RWPE2 (cell line): ENCODE measurements around the gene GPR162.

Experiments used
- ATAC-seq: fragments of 200-7000 bp; cut with Tn5 transposase; 3 replicates; pipeline ENCODE4 v1.9.1; 2021; ENCODE audit warnings: low read depth
- DNase-seq: peaks from one replicate; pipeline ENCODE4 v3.0.0-alpha.2; 2020; ENCODE audit warnings: low spot score
- H3K27ac ChIP-seq: fragments of 450-650 bp; 2 replicates; pipeline ENCODE4 v1.5.1; 2017; ENCODE audit warnings: mild to moderate bottlenecking; ENCODE audit not compliant: poor library complexity, severe bottlenecking
- H3K27me3 ChIP-seq: fragments of 250-450 bp; sonication (Bioruptor Pico); 2 replicates; pipeline ENCODE4 v1.5.1; 2021; ENCODE audit warnings: mild to moderate bottlenecking, moderate library complexity; ENCODE audit not compliant: insufficient read depth, poor library complexity, severe bottlenecking
- H3K36me3 ChIP-seq: fragments of 250-450 bp; sonication (Bioruptor Pico); 2 replicates; pipeline ENCODE4 v1.5.1; 2020; ENCODE audit warnings: low read depth, mild to moderate bottlenecking, moderate library complexity
- H3K4me1 ChIP-seq: fragments of 250-450 bp; sonication (Bioruptor Pico); 2 replicates; pipeline ENCODE4 v1.5.1; 2021; ENCODE audit warnings: mild to moderate bottlenecking, moderate library complexity; ENCODE audit not compliant: insufficient read depth, poor library complexity, severe bottlenecking
- H3K4me3 ChIP-seq: fragments of 250-450 bp; sonication (Bioruptor Pico); 2 replicates; pipeline ENCODE4 v1.5.1; 2021; ENCODE audit warnings: mild to moderate bottlenecking, moderate library complexity; ENCODE audit not compliant: severe bottlenecking
- H3K9me3 ChIP-seq: fragments of 250-450 bp; sonication (Bioruptor Pico); 2 replicates; pipeline ENCODE4 v1.5.1; 2021; ENCODE audit warnings: mild to moderate bottlenecking, moderate library complexity; ENCODE audit not compliant: severe bottlenecking
- TF ChIP-seq, protein P1 (sequence below): fragments of 450-650 bp; IDR thresholded peaks from one replicate; pipeline ENCODE4 v1.5.1; 2017; ENCODE audit warnings: mild to moderate bottlenecking, moderate library complexity; ENCODE audit not compliant: poor library complexity, severe bottlenecking

GPR162 gene

DNA sequence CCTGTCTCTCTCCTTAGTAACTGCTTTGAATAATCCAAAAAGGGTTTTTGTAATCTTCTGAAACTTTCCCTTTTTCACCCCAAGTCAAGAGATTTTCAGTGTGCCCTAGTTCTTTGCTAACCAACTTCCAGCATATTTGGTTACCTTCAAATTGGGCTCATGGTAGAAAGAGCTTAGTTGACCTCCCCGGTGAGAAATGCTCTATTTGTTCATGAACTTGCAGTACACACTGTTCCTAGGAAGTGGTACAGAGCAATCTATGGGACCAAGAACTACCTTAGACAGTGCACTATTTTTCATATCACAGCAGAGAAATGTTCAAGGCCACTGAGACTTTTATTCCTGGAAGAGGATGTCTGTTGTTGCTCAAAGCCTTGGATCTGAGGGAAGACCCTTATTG is 32.0 kb downstream of the GPR162 start:
- ATAC-seq, result no peak
- H3K9me3 ChIP-seq, result no peaks in the 10 kb centered on the region
- H3K36me3 ChIP-seq, result peaks cover 46% of the 10 kb centered on the region
- TF ChIP-seq, protein P1, sequence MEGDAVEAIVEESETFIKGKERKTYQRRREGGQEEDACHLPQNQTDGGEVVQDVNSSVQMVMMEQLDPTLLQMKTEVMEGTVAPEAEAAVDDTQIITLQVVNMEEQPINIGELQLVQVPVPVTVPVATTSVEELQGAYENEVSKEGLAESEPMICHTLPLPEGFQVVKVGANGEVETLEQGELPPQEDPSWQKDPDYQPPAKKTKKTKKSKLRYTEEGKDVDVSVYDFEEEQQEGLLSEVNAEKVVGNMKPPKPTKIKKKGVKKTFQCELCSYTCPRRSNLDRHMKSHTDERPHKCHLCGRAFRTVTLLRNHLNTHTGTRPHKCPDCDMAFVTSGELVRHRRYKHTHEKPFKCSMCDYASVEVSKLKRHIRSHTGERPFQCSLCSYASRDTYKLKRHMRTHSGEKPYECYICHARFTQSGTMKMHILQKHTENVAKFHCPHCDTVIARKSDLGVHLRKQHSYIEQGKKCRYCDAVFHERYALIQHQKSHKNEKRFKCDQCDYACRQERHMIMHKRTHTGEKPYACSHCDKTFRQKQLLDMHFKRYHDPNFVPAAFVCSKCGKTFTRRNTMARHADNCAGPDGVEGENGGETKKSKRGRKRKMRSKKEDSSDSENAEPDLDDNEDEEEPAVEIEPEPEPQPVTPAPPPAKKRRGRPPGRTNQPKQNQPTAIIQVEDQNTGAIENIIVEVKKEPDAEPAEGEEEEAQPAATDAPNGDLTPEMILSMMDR, result no peak
- no peaks in the 10 kb centered on the region for H3K4me1 ChIP-seq
- H3K27ac ChIP-seq, result peak overlapping the region; percentile 63
- DNase-seq, result no peak
- H3K27me3 ChIP-seq, result no peaks in the 10 kb centered on the region
- no peak overlapping the region for H3K4me3 ChIP-seq

DNA sequence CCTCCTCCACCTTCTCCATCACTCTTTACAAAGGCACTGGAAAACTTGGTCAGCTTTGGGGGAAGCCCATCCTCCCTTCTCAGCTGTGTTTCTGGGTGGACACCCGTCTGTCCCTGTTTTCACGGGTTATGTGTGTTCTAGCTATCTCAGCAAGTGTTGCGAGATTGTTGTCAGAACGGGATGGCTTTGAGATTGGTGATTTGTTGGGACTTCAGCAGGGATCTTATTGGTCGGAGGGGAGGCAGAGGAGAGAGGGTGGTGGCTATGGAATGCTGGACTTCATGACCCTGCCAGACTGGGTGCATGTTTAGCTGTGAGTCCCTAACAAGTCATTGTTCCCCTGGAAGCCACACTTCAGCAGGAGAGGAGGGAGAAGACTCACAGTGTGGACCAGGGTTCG is 32.4 kb downstream of the GPR162 start:
- H3K4me1 ChIP-seq, result no peaks in the 10 kb centered on the region
- DNase-seq, result no peak
- no peaks in the 10 kb centered on the region for H3K9me3 ChIP-seq
- peaks cover 47% of the 10 kb centered on the region for H3K36me3 ChIP-seq
- TF ChIP-seq, protein P1, result no peak
- no peak overlapping the region for H3K4me3 ChIP-seq
- no peak overlapping the region for H3K27ac ChIP-seq
- no peak for ATAC-seq
- H3K27me3 ChIP-seq, result no peaks in the 10 kb centered on the region

- DNase-seq, result no peak
- TF ChIP-seq, protein P1, result no peak
- H3K36me3 ChIP-seq, result peaks cover 47% of the 10 kb centered on the region
These were observed 33.7 kb downstream of the GPR162 start for GRCh38 chr12:6855322-6855721.

GRCh38 chr12:6858799-6859198 is 37.2 kb downstream of the GPR162 start:
- Histone ChIP-seq H3K36me3 (peaks cover 56% of the 10 kb centered on the region), H3K4me1 (no peaks in the 10 kb centered on the region), H3K27ac (no peak overlapping the region), H3K27me3 (no peaks in the 10 kb centered on the region), H3K4me3 (no peak overlapping the region), H3K9me3 (no peaks in the 10 kb centered on the region)
- TF ChIP-seq, protein P1, result no peak
- DNase-seq (no peak), ATAC-seq (no peak)

More at GRCh38 chr12:6855322-6855721, 33.7 kb downstream of the GPR162 start:
- H3K9me3 ChIP-seq, result no peaks in the 10 kb centered on the region
- H3K4me1 ChIP-seq, result no peaks in the 10 kb centered on the region
- no peak overlapping the region for H3K27ac ChIP-seq
- ATAC-seq, result no peak
- H3K27me3 ChIP-seq, result no peaks in the 10 kb centered on the region
- no peak overlapping the region for H3K4me3 ChIP-seq

GRCh38 chr12:6860116-6860515 is 38.5 kb downstream of the GPR162 start:
- no peak for DNase-seq
- H3K4me1 ChIP-seq, result no peaks in the 10 kb centered on the region
- H3K9me3 ChIP-seq, result no peaks in the 10 kb centered on the region
- TF ChIP-seq, protein P1, result no peak
- peaks cover 67% of the 10 kb centered on the region for H3K36me3 ChIP-seq
- no peak overlapping the region for H3K27ac ChIP-seq
- no peak overlapping the region for H3K4me3 ChIP-seq
- no peaks in the 10 kb centered on the region for H3K27me3 ChIP-seq
- no peak for ATAC-seq
